Thymus (tissue), 11 donors: ENCODE measurements around the gene KCNQ2. TPM values are rescaled to one million over a fixed set of nuclear protein-coding genes. Genes with fewer than 3 reads are reported as not detected.

Experiments used
- DNase-seq, 9 donors: peaks; one replicate each; pipeline ENCODE4 v3.0.0-alpha.2; 2013; ENCODE audit warnings: low spot score in 9 of 9, low read depth in 6 of 9, missing footprints in 1 of 9
- H3K27ac ChIP-seq, 2 donors: one replicate each; pipeline ENCODE4 v1.5.1; 2013; ENCODE audit warnings: control low read depth in 1 of 2, low read depth in 1 of 2, low read length in 1 of 2, mild to moderate bottlenecking in 1 of 2, moderate library complexity in 1 of 2
- H3K27me3 ChIP-seq, 2 donors: one replicate each; pipeline ENCODE4 v1.5.1; 2013; ENCODE audit warnings: low read length in 1 of 2; ENCODE audit not compliant: control insufficient read depth in 2 of 2, insufficient read depth in 1 of 2
- H3K36me3 ChIP-seq, 2 donors: one replicate each; pipeline ENCODE4 v1.5.1; 2013; ENCODE audit warnings: low read length in 1 of 2, mild to moderate bottlenecking in 1 of 2, moderate library complexity in 1 of 2; ENCODE audit not compliant: control insufficient read depth in 2 of 2, insufficient read depth in 2 of 2
- H3K4me1 ChIP-seq, 2 donors: one replicate each; pipeline ENCODE4 v1.5.1; 2013; ENCODE audit warnings: low read length in 2 of 2; ENCODE audit not compliant: control insufficient read depth in 2 of 2, insufficient read depth in 2 of 2
- H3K4me3 ChIP-seq, 2 donors: one replicate each; pipeline ENCODE4 v1.5.1; 2013; ENCODE audit warnings: low read length in 2 of 2, control low read depth in 1 of 2, mild to moderate bottlenecking in 1 of 2
- H3K9me3 ChIP-seq, 2 donors: one replicate each; pipeline ENCODE4 v1.5.1; 2013; ENCODE audit warnings: low read length in 1 of 2, mild to moderate bottlenecking in 1 of 2; ENCODE audit not compliant: control insufficient read depth in 2 of 2, insufficient read depth in 1 of 2
- WGBS: extraction: QIAGEN DNeasy Blood & Tissue Kit; methylation state at CpG from one replicate; pipeline ENCODE4 v1.1.7; 2013; 5-methylcytosine and 5-hydroxymethylcytosine counted together
- polyA plus RNA-seq: library from polyadenylated mRNA; stranded (reverse); fragments of 200-250 nt; gene quantifications from one replicate; pipeline ENCODE4 v1.2.3, GENCODE V29; 2013
- total RNA-seq: library from RNA; stranded (reverse); fragments of 120-200 nt; gene quantifications from one replicate; pipeline ENCODE4 v1.2.4, GENCODE V29; 2013
- donor health status: healthy.

KCNQ2 gene
- total and polyA plus RNA-seq, 2 donors: 0.38 to 0.48 TPM

DNA sequence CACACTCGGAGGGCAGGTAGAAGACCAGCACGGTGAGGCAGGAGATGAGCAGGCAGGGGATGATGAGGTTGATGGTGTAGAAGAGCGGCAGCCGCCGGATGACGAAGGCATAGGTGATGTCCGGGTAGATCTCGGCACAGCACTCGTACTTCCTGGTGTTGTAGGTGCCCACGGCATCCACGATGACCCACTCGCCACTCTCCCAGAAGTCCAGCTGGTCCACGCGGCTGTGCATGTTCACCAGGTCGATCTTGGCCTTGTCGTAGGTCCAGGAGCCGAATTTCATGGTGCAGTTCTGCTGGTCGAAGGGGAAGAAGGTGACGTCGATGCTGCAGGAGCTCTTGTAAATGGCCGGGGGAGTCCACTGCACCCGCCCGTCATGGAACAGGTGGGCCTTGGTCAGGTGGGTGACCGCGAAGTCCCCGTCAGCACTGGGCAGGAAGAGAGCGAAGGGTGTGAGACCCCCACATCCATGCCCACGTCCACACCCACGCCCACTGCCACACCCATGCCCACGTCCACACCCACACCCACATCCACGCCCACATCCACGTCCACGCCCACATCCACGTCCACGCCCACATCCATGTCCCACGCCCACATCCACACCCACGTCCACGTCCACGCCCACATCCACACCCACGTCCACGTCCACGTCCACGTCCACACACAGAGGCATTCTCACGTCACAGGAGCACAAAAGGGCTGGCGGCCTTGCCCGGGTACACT lies 121.7 kb downstream of the KCNQ2 start:
- Histone ChIP-seq H3K4me1 (no peaks in the 10 kb centered on the region), H3K9me3 (peaks cover 2 to 19% of the 10 kb centered on the region in 2 donors), H3K36me3 (no peaks in the 10 kb centered on the region), H3K27ac (no peak overlapping the region), H3K4me3 (no peak overlapping the region), H3K27me3 (peaks cover 0 to 7% of the 10 kb centered on the region in 2 donors)
- no peak for DNase-seq
- 95% methylated on average over 46 of the region's 46 CpGs for WGBS

Other genes starting within 250 kb of the KCNQ2 start
- gene BIRC7, start 236.8 kb downstream of the KCNQ2 start, total RNA-seq: 0.09 TPM
- gene BIRC7, start 236.8 kb downstream of the KCNQ2 start, polyA plus RNA-seq: 0.87 TPM
- 8.5 TPM for gene NKAIN4, start 218.2 kb downstream of the KCNQ2 start, total RNA-seq
- 2.2 TPM for gene NKAIN4, start 218.2 kb downstream of the KCNQ2 start, polyA plus RNA-seq
- 36.3 TPM for gene ARFGAP1, start 199.8 kb downstream of the KCNQ2 start, total RNA-seq
- gene ARFGAP1, start 199.8 kb downstream of the KCNQ2 start, polyA plus RNA-seq: 111 TPM
- 0.05 TPM for gene COL20A1, start 179.5 kb downstream of the KCNQ2 start, total RNA-seq
- gene COL20A1, start 179.5 kb downstream of the KCNQ2 start, polyA plus RNA-seq: 0.30 TPM
- gene CHRNA4, start 111.3 kb downstream of the KCNQ2 start, total RNA-seq: under 0.01 TPM
- 0.14 TPM for gene CHRNA4, start 111.3 kb downstream of the KCNQ2 start, polyA plus RNA-seq
- 0.19 TPM for gene EEF1A2, start 26.4 kb upstream of the KCNQ2 start, total RNA-seq
- 2.2 TPM for gene EEF1A2, start 26.4 kb upstream of the KCNQ2 start, polyA plus RNA-seq
- gene PPDPF, start 48.1 kb upstream of the KCNQ2 start, total RNA-seq: 18.0 TPM
- 229 TPM for gene PPDPF, start 48.1 kb upstream of the KCNQ2 start, polyA plus RNA-seq
- 0.19 TPM for gene PTK6, start 64.7 kb upstream of the KCNQ2 start, total RNA-seq
- gene PTK6, start 64.7 kb upstream of the KCNQ2 start, polyA plus RNA-seq: 2.7 TPM
- gene SRMS, start 75.1 kb upstream of the KCNQ2 start, total RNA-seq: 0.05 TPM
- gene SRMS, start 75.1 kb upstream of the KCNQ2 start, polyA plus RNA-seq: 0.05 TPM
- gene FNDC11, start 81.5 kb upstream of the KCNQ2 start, total RNA-seq: 1.1 TPM
- gene FNDC11, start 81.5 kb upstream of the KCNQ2 start, polyA plus RNA-seq: 1.2 TPM
- gene HELZ2, start 101.6 kb upstream of the KCNQ2 start, total RNA-seq: 14.8 TPM
- 13.9 TPM for gene HELZ2, start 101.6 kb upstream of the KCNQ2 start, polyA plus RNA-seq
- 9.3 TPM for gene GMEB2, start 154.4 kb upstream of the KCNQ2 start, total RNA-seq
- gene GMEB2, start 154.4 kb upstream of the KCNQ2 start, polyA plus RNA-seq: 16.3 TPM
- gene STMN3, start 180.8 kb upstream of the KCNQ2 start, total RNA-seq: 71.5 TPM
- 77.9 TPM for gene STMN3, start 180.8 kb upstream of the KCNQ2 start, polyA plus RNA-seq
- gene RTEL1, start 185.7 kb upstream of the KCNQ2 start, total RNA-seq: 8.1 TPM
- gene RTEL1, start 185.7 kb upstream of the KCNQ2 start, polyA plus RNA-seq: 18.8 TPM
- 13.5 TPM for gene TNFRSF6B, start 224.0 kb upstream of the KCNQ2 start, total RNA-seq
- 34.7 TPM for gene TNFRSF6B, start 224.0 kb upstream of the KCNQ2 start, polyA plus RNA-seq
- 39.2 TPM for gene ARFRP1, start 235.3 kb upstream of the KCNQ2 start, total RNA-seq
- gene ARFRP1, start 235.3 kb upstream of the KCNQ2 start, polyA plus RNA-seq: 94.0 TPM
- gene ZGPAT, start 235.4 kb upstream of the KCNQ2 start, total RNA-seq: 16.5 TPM
- gene ZGPAT, start 235.4 kb upstream of the KCNQ2 start, polyA plus RNA-seq: 66.6 TPM